K562 (cell line): Measurements from ENCODE around the gene RIPOR2. TPM values are rescaled to one million over a fixed set of nuclear protein-coding genes. Genes with fewer than 3 reads are reported as not detected.

Source experiments
- ARID3A ChIP-seq: IDR thresholded peaks from 2 replicates; pipeline ENCODE4 v1.6.1; 2012; ENCODE audit warnings: low read depth, low read length, improper control_type of control experiment, borderline replicate concordance
- BCL6 ChIP-seq: fragments of 250-450 bp; sonication (Bioruptor Pico); IDR thresholded peaks from 2 replicates; pipeline ENCODE4 v1.4.0; 2020
- DEAF1 ChIP-seq: fragments of 450-650 bp; formaldehyde crosslinking; IDR thresholded peaks from 2 replicates; pipeline ENCODE4 v1.4.0; 2020; ENCODE audit warnings: mild to moderate bottlenecking, moderate library complexity
- FOXA3 ChIP-seq, 2 experiments: fragments of 450-650 bp in 1 of 2; sonication (generic) in 1 of 2; formaldehyde crosslinking; IDR thresholded peaks in 1 of 2; conservative IDR thresholded peaks in 1 of 2; 2 replicates each; pipeline versions ENCODE4 v1.4.0 to v1.8.0; 2020 to 2022; ENCODE audit warnings: mild to moderate bottlenecking in 2 of 2, missing genetic modification reagents in 1 of 2
- MCM3 ChIP-seq: fragments of 450-650 bp; IDR thresholded peaks from 2 replicates; pipeline ENCODE4 v1.6.1; 2016
- MTA1 ChIP-seq: fragments of 450-650 bp; IDR thresholded peaks from 2 replicates; pipeline ENCODE4 v1.6.1; 2017; ENCODE audit warnings: borderline replicate concordance
- NFIC ChIP-seq: fragments of 450-650 bp; IDR thresholded peaks from 2 replicates; pipeline ENCODE4 v1.6.1; 2017; ENCODE audit warnings: mild to moderate bottlenecking, inconsistent platforms
- NKRF ChIP-seq: fragments of 450-650 bp; IDR thresholded peaks from 2 replicates; pipeline ENCODE4 v1.6.1; 2016; ENCODE audit warnings: borderline replicate concordance
- NRF1 ChIP-seq, 2 experiments: fragments of 450-650 bp; IDR thresholded peaks in 1 of 2; conservative IDR thresholded peaks in 1 of 2; 2 replicates each; pipeline ENCODE4 v1.6.1; 2014; ENCODE audit warnings: mild to moderate bottlenecking in 2 of 2
- RFX1 ChIP-seq: fragments of 450-650 bp; IDR thresholded peaks from 2 replicates; pipeline ENCODE4 v1.6.1; 2016; ENCODE audit warnings: mild to moderate bottlenecking, moderate library complexity
- SNIP1 ChIP-seq: fragments of 450-650 bp; IDR thresholded peaks from 2 replicates; pipeline ENCODE4 v1.7.1; 2017; ENCODE audit warnings: low read depth, mild to moderate bottlenecking
- TRIM24 ChIP-seq, 2 experiments: fragments of 450-650 bp; IDR thresholded peaks; 2 replicates each; pipeline ENCODE4 v1.6.1; 2016
- ZBTB5 ChIP-seq: fragments of 450-650 bp; IDR thresholded peaks from 2 replicates; pipeline ENCODE4 v1.6.1; 2017; ENCODE audit warnings: antibody characterized with exemption
- ZNF512 ChIP-seq: IDR thresholded peaks from 2 replicates; pipeline ENCODE4 v1.6.1; 2016; ENCODE audit warnings: missing genetic modification characterization, missing compliant biosample characterization
- ZNF561 ChIP-seq: fragments of 450-650 bp; formaldehyde crosslinking; conservative IDR thresholded peaks from 2 replicates; pipeline ENCODE4 v1.4.0; 2020; ENCODE audit warnings: mild to moderate bottlenecking, moderate library complexity
- polyA plus RNA-seq, 8 experiments: library from polyadenylated mRNA; depleted of rRNA in 4 of 8; stranded (reverse) in 5 of 8; unstranded in 3 of 8; fragments of >200 nt; fragmentation: Nextera tagmentation in 2 of 8; fragmentation: Illumina TruSeq in 1 of 8; extraction: Ambion mirVana in 2 of 8; extraction: Trizol in 1 of 8; gene quantifications; 2 replicates each; pipeline versions ENCODE4 v1.2.1 to v1.2.3, GENCODE V29; 2011 to 2014; ENCODE audit warnings: inconsistent platforms in 1 of 8, missing spikeins in 1 of 8
- total RNA-seq, 7 experiments: library from RNA; depleted of rRNA in 6 of 7; stranded (reverse); fragments of >200 nt in 6 of 7; fragmentation: Illumina TruSeq in 2 of 7; extraction: Trizol in 2 of 7; gene quantifications; 2 replicates each; pipeline versions ENCODE4 v1.2.1 to v1.2.3, GENCODE V29; 2011 to 2021; ENCODE audit warnings: low replicate concordance in 1 of 7

RIPOR2 gene
- total and polyA plus RNA-seq, 9 of the 15 experiments (the other 6 are each of a cell fraction or from before 2014, with no cell fraction given): 0.04 to 1.0 (median 0.47) TPM; not detected in 2

GRCh38 chr6:24774696-24775519 is 160.9 kb downstream of the RIPOR2 start, which contains the start of gene GMNN (continued):
- TF ChIP-seq ARID3A (peak; percentile 19; the same call in 1 of the 2 replicates), ZBTB5 (no peak), DEAF1 (CRISPR knock-in tag) (peak; percentile 23; the same call in 1 of the 2 replicates), NKRF (peak; percentile 98), RFX1 (no peak), ZNF561 (CRISPR knock-in tag) (no peak), BCL6 (no peak), NRF1 (conservative IDR thresholded peaks at IDR 0.05 in 1 of 2, IDR thresholded peaks at IDR 0.05 in 1 of 2) (peak; percentile 96), ZNF512 (tag) (no peak), MTA1 (no peak), MCM3 (no peak), NFIC (peak; percentile 54; the same call in 1 of the 2 replicates), FOXA3 (CRISPR knock-in tag; conservative IDR thresholded peaks at IDR 0.05 in 1 of 2, IDR thresholded peaks at IDR 0.05 in 1 of 2) (no peak), SNIP1 (no peak), TRIM24 (IDR thresholded peaks at IDR 0.05) (peak in 1 of 2 experiments; percentile 40; a peak in 1 of 4 replicates)
